Dedifferentiated amniotic fluid mesenchymal stem cell (primary cell): ENCODE results near the gene DNAJC2.
A peak's percentile ranks its signal among the peaks of the same experiment; 100 is the strongest.

Experiments used
- DNase-seq: peaks from one replicate; pipeline ENCODE4 v3.0.0-alpha.2; 2016; ENCODE audit errors: extremely low spot score

Gene DNAJC2

GRCh38 chr7:103344453-103345149, at the start of gene DNAJC2:
DNAJC2 (minus strand) TSS chr7:103344767; CDS start chr7:103344622, 145 bp downstream.
- peak; percentile 93 for DNase-seq

- no peak for DNase-seq
Observed at GRCh38 chr7:103391976-103392375, 47.4 kb upstream of the DNAJC2 start.

DNA sequence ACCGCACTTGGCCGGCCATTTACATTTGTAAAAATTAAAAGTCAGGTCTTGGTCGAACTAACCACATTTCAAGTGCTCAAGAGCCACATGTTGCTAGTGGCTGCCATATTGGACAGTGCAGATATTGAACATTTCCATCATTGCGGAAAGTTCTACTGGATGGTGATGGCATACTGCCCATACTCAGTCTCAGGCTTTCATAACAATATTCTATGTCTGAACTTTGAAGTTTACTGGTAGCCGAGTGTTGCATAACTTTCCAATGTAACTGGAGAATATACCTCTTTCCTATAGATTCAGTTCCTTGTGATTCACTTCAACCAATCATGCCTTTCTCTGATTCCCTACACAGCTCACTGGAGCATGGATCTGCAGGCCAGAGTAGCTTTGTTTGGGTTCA, 46.6 kb upstream of the DNAJC2 start:
- no peak for DNase-seq

DNA sequence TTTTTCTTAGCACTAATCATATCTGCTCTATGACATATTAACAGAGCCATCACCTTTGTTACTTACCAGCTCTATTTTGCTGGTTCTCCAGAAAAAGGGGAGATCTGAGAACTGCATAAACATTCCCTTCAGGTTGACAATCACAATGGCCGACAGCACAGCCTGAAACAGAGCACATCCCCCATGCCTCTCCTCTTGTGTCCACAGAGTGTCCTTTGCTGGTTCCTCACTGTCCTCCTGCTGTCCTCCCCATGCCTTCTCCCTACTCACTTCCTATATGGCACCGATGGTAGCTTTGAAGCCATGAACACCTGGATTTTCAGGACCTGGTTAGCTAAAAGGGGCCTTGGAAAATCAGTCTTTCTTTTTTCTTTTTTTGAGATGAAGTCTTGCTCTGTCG, 44.7 kb upstream of the DNAJC2 start:
- no peak for DNase-seq

GRCh38 chr7:103388469-103389140, 44.0 kb upstream of the DNAJC2 start:
- DNase-seq, result no peak

DNA sequence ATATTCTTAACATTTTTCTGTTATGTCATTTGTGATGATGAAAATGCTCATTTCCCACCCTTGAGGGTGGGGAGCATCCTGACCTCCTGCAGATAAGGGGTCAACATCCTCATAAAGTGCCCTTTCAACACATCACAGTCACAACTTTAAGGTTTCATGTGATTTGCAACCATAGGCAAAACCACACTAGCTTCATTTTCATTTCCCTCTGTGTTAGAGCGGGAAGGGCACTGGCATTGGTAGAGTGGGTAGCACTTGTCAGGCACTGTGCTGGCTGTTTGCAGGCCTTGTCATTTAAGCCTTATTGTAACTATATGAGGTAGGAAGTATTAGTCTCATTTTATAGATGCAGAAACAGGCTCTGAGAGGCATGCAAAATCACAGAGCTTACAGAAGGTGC, 42.7 kb upstream of the DNAJC2 start:
- no peak for DNase-seq

DNA sequence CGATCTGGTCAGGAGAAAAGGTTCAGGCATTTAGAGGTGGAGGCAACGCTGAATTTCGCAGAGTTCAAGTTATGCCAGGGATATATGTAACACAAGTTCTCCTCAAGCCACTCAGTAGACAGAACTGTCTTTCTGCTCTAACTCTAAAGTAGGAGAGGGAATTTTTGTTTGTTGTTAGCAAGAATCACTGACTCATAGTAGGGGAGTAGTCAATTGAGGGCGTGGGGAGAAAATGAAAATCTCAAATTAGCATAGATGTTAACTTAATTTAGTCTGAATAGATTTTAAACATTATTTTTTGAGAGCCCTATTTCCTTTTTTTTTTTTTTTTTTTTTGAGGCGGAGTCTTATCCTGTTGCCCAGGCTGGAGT, 37.5 kb upstream of the DNAJC2 start:
- no peak for DNase-seq

DNA sequence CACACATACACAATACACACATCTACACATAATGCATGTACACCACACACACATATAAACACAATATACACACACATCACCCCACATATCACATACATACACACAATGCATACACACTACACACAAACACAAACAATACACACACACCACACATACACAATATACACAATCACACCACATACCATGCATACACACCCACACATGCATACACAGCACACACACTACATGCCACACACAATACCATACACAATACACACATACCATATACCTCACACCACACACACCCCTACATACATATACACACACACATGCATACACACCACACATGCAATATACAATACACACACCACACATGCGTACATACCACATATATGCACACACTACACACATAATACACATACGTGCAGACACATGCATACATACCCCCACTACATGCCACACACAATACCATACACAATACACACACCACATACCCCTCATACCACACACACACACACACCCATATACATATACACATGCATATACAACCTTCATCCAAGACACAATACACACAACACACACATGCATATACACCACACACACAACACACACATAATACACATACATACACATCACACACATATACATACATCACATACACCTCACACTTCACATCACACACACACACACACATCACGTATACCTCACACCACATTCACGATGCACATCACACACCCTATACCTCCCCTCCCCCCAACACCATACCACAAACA, 36.9 kb upstream of the DNAJC2 start:
- no peak for DNase-seq

DNA sequence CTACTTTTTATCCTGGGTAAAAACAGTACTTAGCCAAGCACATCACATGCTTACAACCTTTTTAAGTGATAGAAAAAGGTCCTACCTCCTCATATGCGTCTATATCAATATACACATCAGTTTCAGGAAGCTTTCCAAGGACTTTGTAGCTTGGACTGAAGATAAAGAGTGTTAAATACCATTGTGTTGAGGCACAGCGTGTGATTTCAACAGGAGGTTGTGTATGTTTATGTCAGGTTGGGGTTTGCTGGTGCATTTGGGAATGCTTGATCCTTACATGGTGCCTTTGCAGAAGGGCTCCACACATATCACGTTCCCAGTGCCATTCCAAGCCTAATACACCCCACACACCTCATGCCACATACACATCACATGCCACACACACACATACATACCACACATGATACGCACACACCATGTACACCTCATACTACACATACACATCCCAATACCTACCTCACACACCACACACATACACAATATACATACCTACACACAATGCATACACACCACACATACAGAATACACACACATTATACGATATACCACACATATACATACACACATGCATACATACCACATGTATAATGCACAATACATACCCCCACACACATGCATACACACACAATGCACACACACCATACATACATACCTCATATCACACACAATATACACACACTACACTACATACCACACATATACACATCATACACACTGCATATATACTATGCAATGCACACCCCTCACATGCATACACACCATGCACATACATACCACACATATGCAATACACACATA, 36.0 kb upstream of the DNAJC2 start:
- DNase-seq, result no peak

DNA sequence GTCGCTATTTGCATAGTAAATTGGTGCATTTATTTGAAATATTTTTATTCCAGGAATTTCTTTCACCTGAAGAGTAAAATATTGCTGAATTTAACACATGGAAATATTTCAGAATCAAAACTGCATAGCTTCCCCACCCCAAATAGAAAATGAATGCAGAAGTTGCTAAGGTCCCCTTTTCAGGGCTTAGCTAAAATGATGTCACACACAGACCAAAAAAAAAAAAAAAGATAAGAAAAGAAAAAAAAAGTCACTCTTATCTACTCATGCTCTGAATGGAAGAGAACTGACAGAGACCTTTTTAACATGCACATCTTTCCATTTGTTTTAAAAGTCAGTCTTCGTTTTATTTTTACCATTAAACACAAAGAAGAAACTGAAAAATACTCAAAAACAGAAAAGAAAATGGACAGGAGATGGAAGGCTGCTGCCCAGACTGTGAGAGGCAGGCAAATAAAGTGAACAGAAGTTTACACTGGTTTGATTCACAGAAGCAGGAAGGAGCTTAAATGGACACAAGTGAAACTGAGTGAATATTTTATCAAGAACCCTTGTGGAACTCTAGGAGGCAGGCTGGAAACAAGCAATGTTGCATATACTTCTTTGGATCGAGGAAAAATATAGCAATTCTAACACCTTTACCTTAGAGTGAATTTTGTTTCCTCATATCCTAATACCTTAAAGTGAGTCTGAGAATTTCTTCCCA, 34.9 kb upstream of the DNAJC2 start:
- no peak for DNase-seq

- no peak for DNase-seq
Observed at GRCh38 chr7:103373866-103374643, 29.5 kb upstream of the DNAJC2 start.

- DNase-seq, result no peak
Observed at GRCh38 chr7:103369432-103369831, 24.9 kb upstream of the DNAJC2 start.

- no peak for DNase-seq
Observed at GRCh38 chr7:103349805-103350204, 5.2 kb upstream of the DNAJC2 start.

DNA sequence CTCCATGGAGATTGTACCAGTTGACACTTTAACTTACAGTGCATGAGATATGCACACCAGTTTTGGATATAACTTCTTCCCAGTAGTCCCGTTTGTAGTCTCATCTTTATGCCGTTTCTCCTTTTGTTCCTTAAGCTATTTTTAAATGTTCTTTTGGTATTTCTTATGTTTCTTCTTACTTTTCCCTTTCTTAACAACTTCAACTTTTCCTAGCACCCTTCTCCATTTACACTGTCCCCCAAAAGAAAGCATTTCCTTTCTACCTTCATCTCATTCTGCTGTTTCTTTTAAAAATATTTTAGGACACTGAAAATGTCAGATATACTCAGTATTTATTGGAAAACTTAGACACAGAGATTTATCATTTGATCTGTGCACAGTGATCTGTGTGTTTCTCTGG, 4.4 kb upstream of the DNAJC2 start:
- DNase-seq, result no peak

- DNase-seq, result no peak
Observed at GRCh38 chr7:103348452-103348851, 3.9 kb upstream of the DNAJC2 start.

DNA sequence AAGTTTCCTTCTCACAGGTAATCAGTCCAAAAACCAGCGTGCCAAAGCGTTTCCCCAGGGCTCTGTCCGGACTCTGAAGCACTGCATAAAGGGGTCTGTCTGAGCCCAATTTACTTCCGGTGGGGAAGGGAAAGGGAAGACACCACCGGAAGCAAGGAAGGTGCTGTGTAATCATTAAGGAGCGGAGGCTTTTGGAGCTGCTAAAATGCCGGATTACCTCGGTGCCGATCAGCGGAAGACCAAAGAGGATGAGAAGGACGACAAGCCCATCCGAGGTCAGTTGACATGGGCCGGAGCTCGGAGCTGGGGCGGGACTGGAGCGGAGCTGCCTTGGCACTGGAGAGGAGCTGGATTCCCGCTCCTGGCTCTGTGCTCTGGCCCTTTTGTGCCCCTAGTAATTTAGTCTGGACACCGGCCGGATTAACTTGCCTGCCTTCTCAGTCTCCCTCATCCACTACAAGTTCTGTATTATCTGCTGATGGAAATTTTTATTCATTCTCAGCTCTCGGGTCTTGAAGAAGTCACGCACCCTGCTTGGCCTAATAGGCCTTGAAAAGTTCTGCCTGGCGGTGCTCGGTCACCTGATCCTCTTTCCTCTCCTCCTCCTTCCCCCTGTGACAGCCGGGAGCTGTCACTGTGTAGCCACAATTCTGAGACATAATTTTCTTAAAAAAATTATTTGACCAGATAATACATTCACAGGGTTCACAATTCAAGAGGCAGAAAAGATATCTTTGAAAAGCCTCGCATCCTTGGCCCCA, 3.1 kb upstream of the DNAJC2 start, which contains the start of gene PSMC2:
Gene PSMC2, plus strand, starts transcription at position 137 of the 761 bp plus-strand sequence. Its CDS starts 69 bp downstream, at position 206.
- peak; percentile 91 for DNase-seq

GRCh38 chr7:103346396-103346795, 1.8 kb upstream of the DNAJC2 start:
- DNase-seq, result no peak

DNA sequence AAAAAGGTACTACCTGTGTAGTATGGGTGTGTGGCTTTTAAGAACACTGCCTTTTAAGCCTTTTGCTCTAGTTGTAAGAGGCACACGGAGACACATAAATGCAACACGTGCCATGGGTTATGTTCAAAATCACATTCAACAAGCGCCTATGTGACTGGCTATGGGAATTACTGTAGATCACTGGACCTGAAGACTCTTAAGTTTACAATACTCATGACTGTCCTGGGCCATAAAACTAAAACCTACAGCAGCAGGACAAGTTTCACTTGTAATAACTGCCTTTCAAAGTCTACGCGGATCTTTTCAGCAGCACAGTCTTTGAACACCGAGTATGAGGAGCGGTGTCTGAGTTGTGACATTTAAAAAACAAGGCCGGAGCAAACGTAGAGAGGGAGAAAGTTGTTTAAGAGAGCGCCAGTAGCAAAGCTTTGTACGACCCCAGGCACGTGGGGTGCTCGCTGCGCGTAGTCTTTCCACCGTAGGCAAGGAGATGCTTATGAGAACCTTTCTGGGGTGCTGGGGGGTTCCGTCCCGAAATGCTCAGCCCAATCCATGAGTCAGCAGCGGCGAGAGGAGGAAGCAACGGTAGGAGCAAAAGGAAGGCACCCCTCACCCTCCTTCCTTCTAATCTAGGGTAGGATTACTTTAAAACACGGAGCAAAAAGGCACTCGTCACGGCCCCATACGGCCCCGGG, 662 bp downstream of the DNAJC2 start:
- DNase-seq, result no peak

GRCh38 chr7:103343332-103343731, 1.2 kb downstream of the DNAJC2 start:
- no peak for DNase-seq
